ENCODE results near the gene CXCR5.

Gene CXCR5

GRCh38 chr11:118900535-118901384, 17.1 kb downstream of the CXCR5 start:
- no peak overlapping the region for H3K4me3 ChIP-seq (ENCODE audit: low read depth, low read length)
- no peaks in the 10 kb centered on the region for H3K36me3 ChIP-seq
- no peak for TF ChIP-seq CTCF (IDR thresholded peaks at IDR 0.05; ENCODE audit: low read depth, low read length)
- DNase-seq, result no peak
- no peak overlapping the region for H3K27ac ChIP-seq
- H3K27me3 ChIP-seq (ENCODE audit: insufficient read depth, low read depth, severe bottlenecking), result no peaks in the 10 kb centered on the region
- no peaks in the 10 kb centered on the region for H3K9me3 ChIP-seq (ENCODE audit: severe bottlenecking)

- H3K36me3 ChIP-seq, result no peaks in the 10 kb centered on the region
- DNase-seq, result no peak
Measured at GRCh38 chr11:118901494-118902335, 18.0 kb downstream of the CXCR5 start.

GRCh38 chr11:118902336-118903203, 18.9 kb downstream of the CXCR5 start:
- H3K36me3 ChIP-seq, result no peaks in the 10 kb centered on the region
- no peak for DNase-seq
- H3K4me3 ChIP-seq (ENCODE audit: low read depth, low read length), result no peak overlapping the region
- H3K27ac ChIP-seq, result no peak overlapping the region
- no peak for TF ChIP-seq CTCF (IDR thresholded peaks at IDR 0.05; ENCODE audit: low read depth, low read length)
- no peaks in the 10 kb centered on the region for H3K27me3 ChIP-seq (ENCODE audit: insufficient read depth, low read depth, severe bottlenecking)
- no peaks in the 10 kb centered on the region for H3K9me3 ChIP-seq (ENCODE audit: severe bottlenecking)

More at GRCh38 chr11:118901494-118902335, 18.0 kb downstream of the CXCR5 start:
- no peaks in the 10 kb centered on the region for H3K27me3 ChIP-seq (ENCODE audit: insufficient read depth, low read depth, severe bottlenecking)
- no peak overlapping the region for H3K4me3 ChIP-seq (ENCODE audit: low read depth, low read length)
- no peak for TF ChIP-seq CTCF (IDR thresholded peaks at IDR 0.05; ENCODE audit: low read depth, low read length)
- no peak overlapping the region for H3K27ac ChIP-seq
- H3K9me3 ChIP-seq (ENCODE audit: severe bottlenecking), result no peaks in the 10 kb centered on the region

- TF ChIP-seq CTCF (IDR thresholded peaks at IDR 0.05; ENCODE audit: low read depth, low read length), result no peak
- H3K27ac ChIP-seq, result no peak overlapping the region
- H3K4me3 ChIP-seq (ENCODE audit: low read depth, low read length), result no peak overlapping the region
- no peaks in the 10 kb centered on the region for H3K9me3 ChIP-seq (ENCODE audit: severe bottlenecking)
- H3K36me3 ChIP-seq, result no peaks in the 10 kb centered on the region
- no peak for DNase-seq
- no peaks in the 10 kb centered on the region for H3K27me3 ChIP-seq (ENCODE audit: insufficient read depth, low read depth, severe bottlenecking)
Measured at GRCh38 chr11:118903204-118904015, 19.7 kb downstream of the CXCR5 start.
